ENCODE measurements around the gene C10orf105.

The C10orf105 gene

GRCh38 chr10:71743089-71743838, 23.7 kb upstream of the C10orf105 start:
- TF ChIP-seq SIN3A (IDR thresholded peaks at IDR 0.05; ENCODE audit: borderline replicate concordance, insufficient read depth, low read length) (no peak), FOXP2 (optimal IDR thresholded peaks at IDR 0.05; ENCODE audit: borderline replicate concordance, extremely low read depth, extremely low read length, insufficient read depth) (no peak), TAF1 (IDR thresholded peaks at IDR 0.05; ENCODE audit: borderline replicate concordance, insufficient read depth, low read length) (no peak), POLR2AphosphoS5 (IDR thresholded peaks at IDR 0.05; ENCODE audit: low read depth, low read length) (no peak)
- TF ChIP-seq, protein P1, sequence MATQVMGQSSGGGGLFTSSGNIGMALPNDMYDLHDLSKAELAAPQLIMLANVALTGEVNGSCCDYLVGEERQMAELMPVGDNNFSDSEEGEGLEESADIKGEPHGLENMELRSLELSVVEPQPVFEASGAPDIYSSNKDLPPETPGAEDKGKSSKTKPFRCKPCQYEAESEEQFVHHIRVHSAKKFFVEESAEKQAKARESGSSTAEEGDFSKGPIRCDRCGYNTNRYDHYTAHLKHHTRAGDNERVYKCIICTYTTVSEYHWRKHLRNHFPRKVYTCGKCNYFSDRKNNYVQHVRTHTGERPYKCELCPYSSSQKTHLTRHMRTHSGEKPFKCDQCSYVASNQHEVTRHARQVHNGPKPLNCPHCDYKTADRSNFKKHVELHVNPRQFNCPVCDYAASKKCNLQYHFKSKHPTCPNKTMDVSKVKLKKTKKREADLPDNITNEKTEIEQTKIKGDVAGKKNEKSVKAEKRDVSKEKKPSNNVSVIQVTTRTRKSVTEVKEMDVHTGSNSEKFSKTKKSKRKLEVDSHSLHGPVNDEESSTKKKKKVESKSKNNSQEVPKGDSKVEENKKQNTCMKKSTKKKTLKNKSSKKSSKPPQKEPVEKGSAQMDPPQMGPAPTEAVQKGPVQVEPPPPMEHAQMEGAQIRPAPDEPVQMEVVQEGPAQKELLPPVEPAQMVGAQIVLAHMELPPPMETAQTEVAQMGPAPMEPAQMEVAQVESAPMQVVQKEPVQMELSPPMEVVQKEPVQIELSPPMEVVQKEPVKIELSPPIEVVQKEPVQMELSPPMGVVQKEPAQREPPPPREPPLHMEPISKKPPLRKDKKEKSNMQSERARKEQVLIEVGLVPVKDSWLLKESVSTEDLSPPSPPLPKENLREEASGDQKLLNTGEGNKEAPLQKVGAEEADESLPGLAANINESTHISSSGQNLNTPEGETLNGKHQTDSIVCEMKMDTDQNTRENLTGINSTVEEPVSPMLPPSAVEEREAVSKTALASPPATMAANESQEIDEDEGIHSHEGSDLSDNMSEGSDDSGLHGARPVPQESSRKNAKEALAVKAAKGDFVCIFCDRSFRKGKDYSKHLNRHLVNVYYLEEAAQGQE (IDR thresholded peaks at IDR 0.05; ENCODE audit: insufficient read depth in 1 of 2, low read depth in 2 of 2, low read length in 2 of 2) = no peak

DNA sequence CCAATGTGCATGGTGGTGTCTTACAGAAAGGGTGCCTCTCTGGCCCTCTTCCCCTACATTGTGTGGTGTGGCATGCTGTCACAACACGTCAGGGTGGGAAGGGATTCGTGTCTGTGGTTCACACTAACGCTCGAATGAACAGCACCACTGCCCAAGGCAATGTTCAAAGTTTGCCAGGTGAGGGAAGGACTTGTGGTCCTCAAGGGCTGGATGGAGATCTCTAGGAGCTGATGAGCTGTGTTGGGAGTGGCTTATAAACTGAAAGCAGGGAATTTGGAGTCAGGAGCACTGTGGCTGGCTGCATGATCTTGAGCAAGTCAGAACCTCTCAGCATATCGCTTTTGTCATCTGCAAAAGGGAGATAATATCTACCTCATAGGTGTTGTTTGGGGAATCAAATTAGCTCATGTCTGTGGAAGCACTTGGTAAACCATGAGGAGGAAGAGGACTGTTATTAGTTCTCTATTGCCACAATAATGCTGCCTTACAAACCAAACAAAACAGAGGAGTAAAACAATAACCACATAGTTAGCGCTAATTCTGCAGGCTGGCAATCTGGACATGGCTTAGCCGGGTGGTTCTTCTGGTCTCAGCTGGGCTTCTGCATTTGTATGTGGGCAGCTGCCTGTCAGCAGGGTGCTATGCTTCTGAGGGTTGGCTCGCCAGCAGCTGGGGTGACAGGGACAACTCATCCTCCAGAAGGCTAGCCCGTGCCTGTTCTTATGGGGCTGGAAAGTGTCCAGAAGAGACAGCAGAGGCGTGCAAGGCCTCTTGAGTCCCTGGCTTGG, 22.9 kb upstream of the C10orf105 start:
- TF ChIP-seq POLR2AphosphoS5 (IDR thresholded peaks at IDR 0.05; ENCODE audit: low read depth, low read length) = no peak
- TF ChIP-seq SIN3A (IDR thresholded peaks at IDR 0.05; ENCODE audit: borderline replicate concordance, insufficient read depth, low read length) = no peak
- no peak for TF ChIP-seq TAF1 (IDR thresholded peaks at IDR 0.05; ENCODE audit: borderline replicate concordance, insufficient read depth, low read length)
- no peak for TF ChIP-seq FOXP2 (optimal IDR thresholded peaks at IDR 0.05; ENCODE audit: borderline replicate concordance, extremely low read depth, extremely low read length, insufficient read depth)
- TF ChIP-seq, protein P1 (IDR thresholded peaks at IDR 0.05; ENCODE audit: insufficient read depth in 1 of 2, low read depth in 2 of 2, low read length in 2 of 2) = no peak

- TF ChIP-seq TAF1 (IDR thresholded peaks at IDR 0.05; ENCODE audit: borderline replicate concordance, insufficient read depth, low read length) = no peak
- TF ChIP-seq, protein P1 (IDR thresholded peaks at IDR 0.05; ENCODE audit: insufficient read depth in 1 of 2, low read depth in 2 of 2, low read length in 2 of 2) = no peak
- no peak for TF ChIP-seq SIN3A (IDR thresholded peaks at IDR 0.05; ENCODE audit: borderline replicate concordance, insufficient read depth, low read length)
- TF ChIP-seq FOXP2 (optimal IDR thresholded peaks at IDR 0.05; ENCODE audit: borderline replicate concordance, extremely low read depth, extremely low read length, insufficient read depth) = no peak
- no peak for TF ChIP-seq POLR2AphosphoS5 (IDR thresholded peaks at IDR 0.05; ENCODE audit: low read depth, low read length)
Measured at GRCh38 chr10:71741671-71742070, 22.1 kb upstream of the C10orf105 start.

DNA sequence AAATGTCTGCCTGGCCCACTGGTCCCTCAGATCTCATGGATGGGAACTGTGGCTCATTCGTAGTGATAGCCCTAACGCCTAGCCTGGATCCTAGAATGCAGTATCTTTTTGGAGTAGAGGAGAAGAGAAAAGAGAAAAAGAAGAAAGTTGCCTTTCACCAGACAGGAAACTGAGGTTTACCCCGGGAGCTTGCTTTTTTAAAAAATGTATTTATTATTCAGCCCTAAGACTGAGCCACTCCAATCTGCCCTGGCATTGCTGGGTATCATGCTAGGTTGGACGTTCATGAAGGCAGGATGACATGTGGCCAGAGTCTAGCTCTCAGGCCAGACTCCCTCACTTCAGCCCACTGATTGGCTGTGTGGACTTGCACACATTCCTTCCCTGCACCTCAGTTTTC, 21.5 kb upstream of the C10orf105 start:
- TF ChIP-seq FOXP2 (optimal IDR thresholded peaks at IDR 0.05; ENCODE audit: borderline replicate concordance, extremely low read depth, extremely low read length, insufficient read depth) (no peak), TAF1 (IDR thresholded peaks at IDR 0.05; ENCODE audit: borderline replicate concordance, insufficient read depth, low read length) (no peak), POLR2AphosphoS5 (IDR thresholded peaks at IDR 0.05; ENCODE audit: low read depth, low read length) (no peak), SIN3A (IDR thresholded peaks at IDR 0.05; ENCODE audit: borderline replicate concordance, insufficient read depth, low read length) (no peak)
- TF ChIP-seq, protein P1 (IDR thresholded peaks at IDR 0.05; ENCODE audit: insufficient read depth in 1 of 2, low read depth in 2 of 2, low read length in 2 of 2) = no peak
